GM18519 (cell line): Measurements from ENCODE around the gene OTUD7B.
A peak's percentile ranks its signal among the peaks of the same experiment; 100 is the strongest.

Experiments
- ATAC-seq: cut with Tn5 transposase; IDR thresholded peaks from one replicate; pipeline ENCODE4 v1.9.1; 2021; ENCODE audit warnings: mild to moderate bottlenecking, moderate library complexity; ENCODE audit not compliant: unreplicated experiment, low FRiP score

OTUD7B gene

GRCh38 chr1:150005606-150006005 is 4.9 kb downstream of the OTUD7B start:
- ATAC-seq: no peak

GRCh38 chr1:150003801-150004200 is 6.7 kb downstream of the OTUD7B start:
- ATAC-seq: no peak

- no peak for ATAC-seq
Observed at GRCh38 chr1:150002217-150002616, 8.3 kb downstream of the OTUD7B start.

GRCh38 chr1:150001415-150001814 is 9.1 kb downstream of the OTUD7B start:
- ATAC-seq: no peak

GRCh38 chr1:149997585-149998262 is 12.8 kb downstream of the OTUD7B start:
- ATAC-seq: peak; percentile 73

GRCh38 chr1:149995927-149996326 is 14.6 kb downstream of the OTUD7B start:
- no peak for ATAC-seq

GRCh38 chr1:149993764-149994163 is 16.8 kb downstream of the OTUD7B start:
- no peak for ATAC-seq

GRCh38 chr1:149993181-149993580 is 17.3 kb downstream of the OTUD7B start:
- ATAC-seq: no peak

GRCh38 chr1:149987297-149987595 is 23.3 kb downstream of the OTUD7B start:
- ATAC-seq: no peak

- no peak for ATAC-seq
Observed at GRCh38 chr1:149986486-149987296, 23.8 kb downstream of the OTUD7B start.

- no peak for ATAC-seq
Observed at GRCh38 chr1:149979972-149980540, 30.5 kb downstream of the OTUD7B start.

GRCh38 chr1:149979245-149979971 is 31.1 kb downstream of the OTUD7B start:
- no peak for ATAC-seq

- no peak for ATAC-seq
Observed at GRCh38 chr1:149978547-149979023, 31.9 kb downstream of the OTUD7B start.

- ATAC-seq: no peak
Observed at GRCh38 chr1:149977345-149977744, 33.2 kb downstream of the OTUD7B start.

GRCh38 chr1:149972547-149972946 is 38.0 kb downstream of the OTUD7B start:
- no peak for ATAC-seq

- ATAC-seq: no peak
Observed at GRCh38 chr1:149967646-149968045, 42.9 kb downstream of the OTUD7B start.

- ATAC-seq: no peak
Observed at GRCh38 chr1:149967041-149967440, 43.5 kb downstream of the OTUD7B start.

GRCh38 chr1:149966405-149966804 is 44.1 kb downstream of the OTUD7B start:
- no peak for ATAC-seq

- no peak for ATAC-seq
Observed at GRCh38 chr1:149965440-149965839, 45.1 kb downstream of the OTUD7B start.

GRCh38 chr1:149963358-149963757 is 47.2 kb downstream of the OTUD7B start:
- ATAC-seq: no peak

GRCh38 chr1:149962736-149963135 is 47.8 kb downstream of the OTUD7B start:
- no peak for ATAC-seq
